ENCODE results near the gene TMEM18. TPM values are rescaled to one million over a fixed set of nuclear protein-coding genes. Genes with fewer than 3 reads are reported as not detected.
A peak's percentile ranks its signal among the peaks of the same experiment; 100 is the strongest.

TMEM18 gene
- total RNA-seq, 4 donors from 2014 or later: 15.1 to 20.5 (median 17.1) TPM

GRCh38 chr2:677959-678550, 849 bp upstream of the TMEM18 start:
- DNase-seq (ENCODE audit: low spot score in 2 of 2): no peak
- intact Hi-C loops (cut with DNase I; ENCODE audit: low total_unique reads): no loop called here
- 62 to 68% methylated on average over 9 of the region's 9 CpGs for WGBS, 2 donors
- TF ChIP-seq, protein P1, sequence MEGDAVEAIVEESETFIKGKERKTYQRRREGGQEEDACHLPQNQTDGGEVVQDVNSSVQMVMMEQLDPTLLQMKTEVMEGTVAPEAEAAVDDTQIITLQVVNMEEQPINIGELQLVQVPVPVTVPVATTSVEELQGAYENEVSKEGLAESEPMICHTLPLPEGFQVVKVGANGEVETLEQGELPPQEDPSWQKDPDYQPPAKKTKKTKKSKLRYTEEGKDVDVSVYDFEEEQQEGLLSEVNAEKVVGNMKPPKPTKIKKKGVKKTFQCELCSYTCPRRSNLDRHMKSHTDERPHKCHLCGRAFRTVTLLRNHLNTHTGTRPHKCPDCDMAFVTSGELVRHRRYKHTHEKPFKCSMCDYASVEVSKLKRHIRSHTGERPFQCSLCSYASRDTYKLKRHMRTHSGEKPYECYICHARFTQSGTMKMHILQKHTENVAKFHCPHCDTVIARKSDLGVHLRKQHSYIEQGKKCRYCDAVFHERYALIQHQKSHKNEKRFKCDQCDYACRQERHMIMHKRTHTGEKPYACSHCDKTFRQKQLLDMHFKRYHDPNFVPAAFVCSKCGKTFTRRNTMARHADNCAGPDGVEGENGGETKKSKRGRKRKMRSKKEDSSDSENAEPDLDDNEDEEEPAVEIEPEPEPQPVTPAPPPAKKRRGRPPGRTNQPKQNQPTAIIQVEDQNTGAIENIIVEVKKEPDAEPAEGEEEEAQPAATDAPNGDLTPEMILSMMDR (IDR thresholded peaks at IDR 0.05): no peak
- no peak for TF ChIP-seq POLR2A (IDR thresholded peaks at IDR 0.05)
- H3K4me3 ChIP-seq (ENCODE audit: low read depth, poor library complexity, severe bottlenecking): no peak overlapping the region

DNA sequence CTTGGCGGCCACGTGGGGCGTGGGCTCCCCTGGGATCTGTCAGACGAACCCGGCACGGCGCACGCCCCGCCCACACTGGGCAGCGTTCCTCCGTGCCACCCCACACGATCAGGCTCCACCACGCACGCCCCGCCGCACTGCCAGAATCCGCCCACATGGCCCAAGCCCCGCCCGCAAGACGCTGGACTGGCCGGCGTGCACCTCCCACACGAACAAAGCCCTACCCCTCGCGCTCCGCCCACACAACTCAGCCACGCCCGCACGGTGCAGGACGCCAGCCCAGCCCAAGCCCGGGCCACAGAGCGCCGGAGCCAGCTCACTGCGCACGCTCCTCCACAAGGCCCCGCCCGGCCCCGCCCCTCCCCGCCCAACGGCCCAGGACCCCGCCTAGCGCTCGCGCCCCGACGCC, 555 bp downstream of the TMEM18 start:
- peak; percentile 98 to 100 for DNase-seq (ENCODE audit: low spot score in 2 of 2)

DNA sequence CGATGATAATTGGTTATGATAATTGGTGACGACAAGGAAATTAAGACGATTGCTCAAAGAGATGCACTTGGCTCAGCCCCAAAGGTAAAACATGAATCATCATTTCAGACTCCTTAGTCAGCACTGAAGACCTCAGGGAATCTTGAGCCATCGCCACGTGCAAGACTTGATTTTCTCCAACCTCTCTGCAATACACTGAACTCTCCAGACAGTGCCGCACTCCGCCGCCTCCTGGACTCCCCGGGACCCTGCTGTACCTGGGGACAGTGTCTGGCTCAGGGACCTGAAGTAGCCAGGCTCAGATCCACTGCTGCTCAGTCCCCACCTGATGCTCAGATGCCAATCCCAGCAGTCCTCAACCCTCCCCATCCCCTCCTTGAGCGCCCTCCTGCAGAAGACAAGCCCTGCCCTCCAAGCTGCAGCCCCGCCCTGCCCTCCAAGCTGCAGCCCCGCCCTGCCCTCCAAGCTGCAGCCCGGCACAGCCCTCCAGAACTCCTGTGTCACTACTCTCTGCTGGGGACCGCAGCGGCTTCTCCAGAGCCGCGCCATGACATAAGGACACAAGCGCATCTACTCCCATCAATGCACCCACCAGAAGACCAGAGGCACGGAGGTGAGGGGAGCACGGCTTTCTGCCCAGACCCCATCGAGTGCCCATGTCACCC, 1.1 kb downstream of the TMEM18 start:
- 10 to 16% methylated on average over 18 to 20 of the region's 21 CpGs for WGBS, 2 donors
- H3K4me3 ChIP-seq (ENCODE audit: low read depth, poor library complexity, severe bottlenecking): peak overlapping the region; percentile 8
- intact Hi-C loops (cut with DNase I; ENCODE audit: low total_unique reads): no loop called here
- TF ChIP-seq POLR2A (IDR thresholded peaks at IDR 0.05): no peak
- TF ChIP-seq, protein P1 (IDR thresholded peaks at IDR 0.05): no peak
- DNase-seq (ENCODE audit: low spot score in 2 of 2): peak; percentile 79 to 93

More for the DNA sequence above, 555 bp downstream of the TMEM18 start:
- TF ChIP-seq, protein P1 (IDR thresholded peaks at IDR 0.05): no peak
- TF ChIP-seq POLR2A (IDR thresholded peaks at IDR 0.05): no peak
- intact Hi-C loops (cut with DNase I; ENCODE audit: low total_unique reads): no loop called here
- H3K4me3 ChIP-seq (ENCODE audit: low read depth, poor library complexity, severe bottlenecking): peak overlapping the region; percentile 8
- 0 to 1% methylated on average over 6 to 15 of the region's 46 CpGs for WGBS, 2 donors

- no peak for DNase-seq (ENCODE audit: low spot score in 2 of 2)
- intact Hi-C loops (cut with DNase I; ENCODE audit: low total_unique reads): no loop called here
- WGBS, 2 donors: 89% methylated on average over 9 of the region's 9 CpGs
- H3K4me3 ChIP-seq (ENCODE audit: low read depth, poor library complexity, severe bottlenecking): no peak overlapping the region
- no peak for TF ChIP-seq POLR2A (IDR thresholded peaks at IDR 0.05)
- TF ChIP-seq, protein P1 (IDR thresholded peaks at IDR 0.05): no peak
These were observed 1.7 kb downstream of the TMEM18 start for GRCh38 chr2:675460-675859.

GRCh38 chr2:675051-675450, 2.2 kb downstream of the TMEM18 start:
- WGBS, 2 donors: 85 to 86% methylated on average over 4 of the region's 4 CpGs
- no peak for DNase-seq (ENCODE audit: low spot score in 2 of 2)
- TF ChIP-seq POLR2A (IDR thresholded peaks at IDR 0.05): no peak
- TF ChIP-seq, protein P1 (IDR thresholded peaks at IDR 0.05): no peak
- H3K4me3 ChIP-seq (ENCODE audit: low read depth, poor library complexity, severe bottlenecking): no peak overlapping the region
- intact Hi-C loops (cut with DNase I; ENCODE audit: low total_unique reads): no loop called here

Measured in lower leg skin (tissue), 4 donors.